Keratinocyte (primary cell): ENCODE data around the gene DAPK3. TPM values are rescaled to one million over a fixed set of nuclear protein-coding genes. Genes with fewer than 3 reads are reported as not detected.

Experiments used
- DNase-seq: peaks from one replicate; pipeline ENCODE4 v3.0.0-alpha.2; 2011; ENCODE audit warnings: low read depth, missing footprints, low spot score
- FAIRE-seq: peaks from 2 replicates; lab custom pipeline; 2011; peaks lifted over from hg19 to GRCh38; lab: Jason Lieb, UNC
- H2AFZ ChIP-seq: 2 replicates; pipeline ENCODE4 v1.6.0; 2012; ENCODE audit warnings: low read length, control low read depth, inconsistent platforms; ENCODE audit not compliant: control insufficient read depth
- H3K27ac ChIP-seq: 2 replicates; pipeline ENCODE4 v1.5.1; 2011; ENCODE audit warnings: low read length; ENCODE audit not compliant: control insufficient read depth, insufficient read depth
- H3K27me3 ChIP-seq: 3 replicates; pipeline ENCODE4 v1.6.0; 2011; ENCODE audit warnings: low read length; ENCODE audit not compliant: control insufficient read depth, insufficient read depth; ENCODE audit errors: extremely low read depth
- H3K36me3 ChIP-seq, 2 experiments: 2 replicates in 1 of 2; 3 replicates in 1 of 2; pipeline ENCODE4 v1.5.1; 2011; ENCODE audit warnings: low read length in 2 of 2, mild to moderate bottlenecking in 1 of 2; ENCODE audit not compliant: control insufficient read depth in 2 of 2, insufficient read depth in 2 of 2; ENCODE audit errors: extremely low read depth in 1 of 2
- H3K4me1 ChIP-seq: 3 replicates; pipeline ENCODE4 v1.5.1; 2011; ENCODE audit warnings: low read length; ENCODE audit not compliant: control insufficient read depth, insufficient read depth; ENCODE audit errors: extremely low read depth
- H3K4me2 ChIP-seq: 3 replicates; pipeline ENCODE4 v1.6.0; 2011; ENCODE audit warnings: low read depth, low read length; ENCODE audit not compliant: control insufficient read depth, insufficient read depth; ENCODE audit errors: extremely low read depth
- H3K4me3 ChIP-seq, 3 experiments: fragments of 200-600 bp in 1 of 3; sonication (generic) in 1 of 3; 2 replicates in 2 of 3; 3 replicates in 1 of 3; pipeline ENCODE4 v1.5.1; 2011 to 2016; ENCODE audit warnings: low read length in 3 of 3, mild to moderate bottlenecking in 3 of 3, control low read depth in 2 of 3, inconsistent platforms in 1 of 3, low read depth in 1 of 3, mixed read lengths in 1 of 3, mixed run types in 1 of 3, moderate library complexity in 1 of 3; ENCODE audit not compliant: control insufficient read depth in 2 of 3, insufficient read depth in 2 of 3; ENCODE audit errors: extremely low read depth in 1 of 3
- H3K79me2 ChIP-seq: 2 replicates; pipeline ENCODE4 v1.6.0; 2012; ENCODE audit warnings: low read length; ENCODE audit not compliant: control insufficient read depth, insufficient read depth
- H3K9ac ChIP-seq: 3 replicates; pipeline ENCODE4 v1.6.0; 2011; ENCODE audit warnings: low read length; ENCODE audit not compliant: control insufficient read depth, insufficient read depth; ENCODE audit errors: extremely low read depth
- H3K9me1 ChIP-seq: 3 replicates; pipeline ENCODE4 v1.6.0; 2011; ENCODE audit warnings: low read length; ENCODE audit not compliant: control insufficient read depth, insufficient read depth; ENCODE audit errors: extremely low read depth
- H3K9me3 ChIP-seq: 2 replicates; pipeline ENCODE4 v1.5.1; 2012; ENCODE audit warnings: low read depth, low read length; ENCODE audit not compliant: control insufficient read depth
- H4K20me1 ChIP-seq: 3 replicates; pipeline ENCODE4 v1.6.0; 2011; ENCODE audit warnings: low read length; ENCODE audit not compliant: control insufficient read depth, insufficient read depth; ENCODE audit errors: extremely low read depth
- EZH2 ChIP-seq: IDR thresholded peaks from one replicate; pipeline ENCODE4 v1.6.1; 2012; ENCODE audit warnings: inconsistent platforms, mild to moderate bottlenecking, low read length, moderate library complexity
- dilution Hi-C: fragments of 300-500 bp; cut with MboI; formaldehyde crosslinking; loops from one replicate; pipeline ENCODE4 v1.7.0; 2020; ENCODE audit warnings: low sequenced_read_pairs; ENCODE audit not compliant: extremely low pct_ligation_motif_present
- polyA plus RNA-seq, 5 experiments: library from polyadenylated mRNA; depleted of rRNA in 3 of 5; stranded (reverse) in 3 of 5; stranded (forward) in 1 of 5; unstranded in 1 of 5; fragments of >200 nt; gene quantifications; 1 replicate in 1 of 5; 2 replicates in 3 of 5; 3 replicates in 1 of 5; pipeline versions ENCODE4 v1.2.1 to v1.2.3, GENCODE V29; 2011 to 2012; ENCODE audit warnings: missing spikeins in 2 of 5, low read depth in 1 of 5, low replicate concordance in 1 of 5
- TF ChIP-seq, protein P1 (sequence below), 3 experiments: IDR thresholded peaks in 1 of 3; conservative IDR thresholded peaks in 1 of 3; optimal IDR thresholded peaks in 1 of 3; 2 replicates in 2 of 3; 3 replicates in 1 of 3; pipeline versions ENCODE3 to v1.5.1; 2011; ENCODE audit warnings: low read length in 3 of 3, mild to moderate bottlenecking in 3 of 3, moderate library complexity in 2 of 3, control low read depth in 1 of 3, inconsistent platforms in 1 of 3; ENCODE audit not compliant: insufficient read depth in 2 of 3; ENCODE audit errors: extremely low read depth in 1 of 3

Gene DAPK3
- polyA plus RNA-seq, 1 donor (not counting 4 experiments of a cell fraction or from before 2014, with no cell fraction given), result 57.3 TPM

DNA sequence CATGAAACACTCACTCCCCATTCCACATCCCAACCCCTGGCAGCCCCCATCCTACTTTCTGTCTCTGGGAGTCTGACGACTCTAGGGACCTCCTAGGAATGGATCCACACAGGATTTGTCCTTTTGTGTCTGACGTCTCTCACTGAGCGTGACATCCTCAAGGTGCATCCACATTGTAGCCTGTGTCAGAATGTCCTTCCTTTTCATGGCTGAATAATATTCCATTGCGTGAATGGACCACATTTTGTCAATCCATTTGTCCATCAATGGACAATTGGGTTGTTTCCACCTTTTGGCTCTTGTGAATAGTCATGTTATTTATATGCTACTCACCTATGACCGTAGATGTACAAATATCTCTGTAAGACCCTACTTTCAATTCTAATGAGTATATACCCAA lies 54.9 kb downstream of the DAPK3 start:
- Histone ChIP-seq H3K9ac (no peak overlapping the region), H4K20me1 (no peaks in the 10 kb centered on the region), H2AFZ (no peak overlapping the region), H3K4me2 (no peak overlapping the region), H3K27me3 (no peaks in the 10 kb centered on the region), H3K4me3 (no peak overlapping the region), H3K79me2 (no peaks in the 10 kb centered on the region), H3K4me1 (no peaks in the 10 kb centered on the region), H3K36me3 (no peaks in the 10 kb centered on the region), H3K9me3 (peaks cover 4% of the 10 kb centered on the region), H3K9me1 (no peaks in the 10 kb centered on the region), H3K27ac (no peak overlapping the region)
- DNase-seq, result no peak
- TF ChIP-seq, protein P1, sequence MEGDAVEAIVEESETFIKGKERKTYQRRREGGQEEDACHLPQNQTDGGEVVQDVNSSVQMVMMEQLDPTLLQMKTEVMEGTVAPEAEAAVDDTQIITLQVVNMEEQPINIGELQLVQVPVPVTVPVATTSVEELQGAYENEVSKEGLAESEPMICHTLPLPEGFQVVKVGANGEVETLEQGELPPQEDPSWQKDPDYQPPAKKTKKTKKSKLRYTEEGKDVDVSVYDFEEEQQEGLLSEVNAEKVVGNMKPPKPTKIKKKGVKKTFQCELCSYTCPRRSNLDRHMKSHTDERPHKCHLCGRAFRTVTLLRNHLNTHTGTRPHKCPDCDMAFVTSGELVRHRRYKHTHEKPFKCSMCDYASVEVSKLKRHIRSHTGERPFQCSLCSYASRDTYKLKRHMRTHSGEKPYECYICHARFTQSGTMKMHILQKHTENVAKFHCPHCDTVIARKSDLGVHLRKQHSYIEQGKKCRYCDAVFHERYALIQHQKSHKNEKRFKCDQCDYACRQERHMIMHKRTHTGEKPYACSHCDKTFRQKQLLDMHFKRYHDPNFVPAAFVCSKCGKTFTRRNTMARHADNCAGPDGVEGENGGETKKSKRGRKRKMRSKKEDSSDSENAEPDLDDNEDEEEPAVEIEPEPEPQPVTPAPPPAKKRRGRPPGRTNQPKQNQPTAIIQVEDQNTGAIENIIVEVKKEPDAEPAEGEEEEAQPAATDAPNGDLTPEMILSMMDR (optimal IDR thresholded peaks at IDR 0.05 in 1 of 3, IDR thresholded peaks at IDR 0.05 in 1 of 3, conservative IDR thresholded peaks at IDR 0.05 in 1 of 3; ENCODE audit: extremely low read depth in 1 of 3, insufficient read depth in 2 of 3, low read length in 3 of 3), result no peak
- TF ChIP-seq EZH2, result no peak
- FAIRE-seq, result no peak
- dilution Hi-C loops, result no loop called here

DNA sequence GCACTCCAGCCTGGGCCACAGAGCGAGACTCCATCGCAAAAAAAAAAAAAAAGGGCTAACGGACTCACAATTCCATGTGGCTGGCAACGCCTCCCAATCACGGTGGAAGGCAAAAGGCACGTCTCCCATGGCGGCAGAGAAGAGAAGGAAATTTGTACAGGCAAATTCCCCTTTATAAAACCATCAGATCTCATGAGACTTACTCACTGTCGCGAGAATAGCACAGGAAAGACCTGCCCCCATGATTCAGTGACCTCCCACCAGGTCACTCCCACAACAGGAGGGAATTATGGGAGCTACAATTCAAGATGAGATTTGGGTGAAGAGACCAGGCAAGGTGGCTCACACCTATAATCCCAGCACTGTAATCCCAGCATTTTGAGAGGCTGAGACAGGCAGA lies 56.7 kb downstream of the DAPK3 start:
- no peaks in the 10 kb centered on the region for H3K36me3 ChIP-seq
- TF ChIP-seq EZH2, result no peak
- TF ChIP-seq, protein P1 (optimal IDR thresholded peaks at IDR 0.05 in 1 of 3, IDR thresholded peaks at IDR 0.05 in 1 of 3, conservative IDR thresholded peaks at IDR 0.05 in 1 of 3; ENCODE audit: extremely low read depth in 1 of 3, insufficient read depth in 2 of 3, low read length in 3 of 3), result no peak
- no peaks in the 10 kb centered on the region for H3K4me1 ChIP-seq
- FAIRE-seq (no peak), DNase-seq (no peak)
- H2AFZ ChIP-seq, result no peak overlapping the region
- no peak overlapping the region for H3K27ac ChIP-seq
- dilution Hi-C loops, result no loop called here
- peaks cover 5% of the 10 kb centered on the region for H3K9me3 ChIP-seq
- no peak overlapping the region for H3K4me3 ChIP-seq
- H3K4me2 ChIP-seq, result no peak overlapping the region
- no peaks in the 10 kb centered on the region for H4K20me1 ChIP-seq
- no peaks in the 10 kb centered on the region for H3K9me1 ChIP-seq
- no peak overlapping the region for H3K9ac ChIP-seq
- no peaks in the 10 kb centered on the region for H3K79me2 ChIP-seq
- no peaks in the 10 kb centered on the region for H3K27me3 ChIP-seq
